A673 (cell line): ENCODE data around the gene VAV2. TPM values are rescaled to one million over a fixed set of nuclear protein-coding genes. Genes with fewer than 3 reads are reported as not detected.

Experiments used
- BruUV-seq: library from RNA; stranded (reverse); fragments of 400-500 nt; replicated peaks from 2 replicates; lab custom pipeline; 2021; lab: Mats Ljungman, UMichigan
- CTCF ChIA-PET: fragments of 300-600 bp; sonication (Branson Sonifier 250); formaldehyde crosslinking; loops from one replicate; lab custom pipeline; 2022; ENCODE audit warnings: antibody characterized with exemption; lab: Charles Lee
- POLR2A ChIA-PET: fragments of 300-600 bp; sonication (Branson Sonifier 250); formaldehyde crosslinking; loops from one replicate; lab custom pipeline; 2022; ENCODE audit warnings: antibody characterized with exemption; ENCODE audit not compliant: low non-redundant PET; lab: Charles Lee
- DNase-seq: peaks from one replicate; pipeline ENCODE4 v3.0.0-alpha.2; 2015; ENCODE audit warnings: low spot score
- H3K27ac ChIP-seq: fragments of 200-600 bp; sonication (generic); 2 replicates; pipeline ENCODE4 v1.5.1; 2016; ENCODE audit warnings: mixed run types, low read depth, mild to moderate bottlenecking, mixed read lengths, antibody characterized with exemption, low read length; ENCODE audit not compliant: poor library complexity, severe bottlenecking
- H3K27me3 ChIP-seq: fragments of 200-600 bp; sonication (generic); replicated peaks from 2 replicates; pipeline ENCODE4 v1.6.1; 2017; ENCODE audit warnings: mixed run types, low read depth, mild to moderate bottlenecking, mixed read lengths, antibody characterized with exemption, low read length; ENCODE audit not compliant: insufficient read depth, poor library complexity
- H3K36me3 ChIP-seq: fragments of 200-600 bp; sonication (generic); 2 replicates; pipeline ENCODE4 v1.6.1; 2016; ENCODE audit warnings: mixed run types, mild to moderate bottlenecking, mixed read lengths, antibody characterized with exemption, low read length; ENCODE audit not compliant: insufficient read depth, poor library complexity, severe bottlenecking
- H3K4me1 ChIP-seq: fragments of 200-600 bp; sonication (generic); 2 replicates; pipeline ENCODE4 v1.6.1; 2017; ENCODE audit warnings: mixed run types, mild to moderate bottlenecking, mixed read lengths, antibody characterized with exemption, low read length; ENCODE audit not compliant: insufficient read depth, poor library complexity, severe bottlenecking
- H3K4me3 ChIP-seq: fragments of 200-600 bp; sonication (generic); 2 replicates; pipeline ENCODE4 v1.5.1; 2016; ENCODE audit warnings: low read depth, mixed run types, mild to moderate bottlenecking, mixed read lengths, low read length; ENCODE audit not compliant: poor library complexity, severe bottlenecking
- H3K9me3 ChIP-seq: fragments of 200-600 bp; sonication (generic); 2 replicates; pipeline ENCODE4 v1.6.1; 2016; ENCODE audit warnings: mixed run types, low read depth, mild to moderate bottlenecking, mixed read lengths, antibody characterized with exemption, low read length; ENCODE audit not compliant: poor library complexity, severe bottlenecking
- EZH2 ChIP-seq: fragments of 200-600 bp; sonication (generic); IDR thresholded peaks from 2 replicates; pipeline ENCODE4 v1.6.1; 2017; ENCODE audit warnings: borderline replicate concordance, low read depth, mild to moderate bottlenecking, mixed read lengths, antibody characterized with exemption, low read length; ENCODE audit not compliant: poor library complexity, severe bottlenecking
- intact Hi-C: fragments of 100-400 bp; cut with micrococcal nuclease; formaldehyde crosslinking; loops from one replicate; pipeline ENCODE4 v1.10.0; 2022; ENCODE audit not compliant: unreplicated experiment
- total RNA-seq: library from RNA; stranded (reverse); gene quantifications from 2 replicates; pipeline ENCODE4 v1.2.3, GENCODE V29; 2021
- TF ChIP-seq, protein P1 (sequence below): fragments of 300-800, 200-600 bp; sonication (generic); conservative IDR thresholded peaks from 2 replicates; pipeline ENCODE4 v1.5.1; 2017; ENCODE audit warnings: low read depth, mild to moderate bottlenecking, antibody characterized with exemption, low read length, moderate library complexity, mixed read lengths

Gene VAV2
- total RNA-seq, 1 experiment from 2014 or later = 16.4 TPM

- Histone ChIP-seq H3K27ac (no peak overlapping the region), H3K4me3 (no peak overlapping the region), H3K36me3 (no peaks in the 10 kb centered on the region), H3K4me1 (peaks cover 2% of the 10 kb centered on the region), H3K27me3 (no peaks in the 10 kb centered on the region), H3K9me3 (no peaks in the 10 kb centered on the region)
- POLR2A ChIA-PET = no interaction called here
- intact Hi-C loops = loop anchor here (1.0 kb wide), 1 partner anchor 212 kb away; no protein-coding TSS in a partner anchor
- BruUV-seq = no TSS peak
- DNase-seq = peak; percentile 78
- CTCF ChIA-PET = interaction anchor here (0.6 to 5.5 kb wide), 6 partner anchors 8 to 243 kb away, joined by 3 to 54 read pairs (median 4); partner anchors contain the start of gene BRD3OS
- TF ChIP-seq, protein P1, sequence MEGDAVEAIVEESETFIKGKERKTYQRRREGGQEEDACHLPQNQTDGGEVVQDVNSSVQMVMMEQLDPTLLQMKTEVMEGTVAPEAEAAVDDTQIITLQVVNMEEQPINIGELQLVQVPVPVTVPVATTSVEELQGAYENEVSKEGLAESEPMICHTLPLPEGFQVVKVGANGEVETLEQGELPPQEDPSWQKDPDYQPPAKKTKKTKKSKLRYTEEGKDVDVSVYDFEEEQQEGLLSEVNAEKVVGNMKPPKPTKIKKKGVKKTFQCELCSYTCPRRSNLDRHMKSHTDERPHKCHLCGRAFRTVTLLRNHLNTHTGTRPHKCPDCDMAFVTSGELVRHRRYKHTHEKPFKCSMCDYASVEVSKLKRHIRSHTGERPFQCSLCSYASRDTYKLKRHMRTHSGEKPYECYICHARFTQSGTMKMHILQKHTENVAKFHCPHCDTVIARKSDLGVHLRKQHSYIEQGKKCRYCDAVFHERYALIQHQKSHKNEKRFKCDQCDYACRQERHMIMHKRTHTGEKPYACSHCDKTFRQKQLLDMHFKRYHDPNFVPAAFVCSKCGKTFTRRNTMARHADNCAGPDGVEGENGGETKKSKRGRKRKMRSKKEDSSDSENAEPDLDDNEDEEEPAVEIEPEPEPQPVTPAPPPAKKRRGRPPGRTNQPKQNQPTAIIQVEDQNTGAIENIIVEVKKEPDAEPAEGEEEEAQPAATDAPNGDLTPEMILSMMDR = peak; percentile 94
- no peak for TF ChIP-seq EZH2
Observed at GRCh38 chr9:133782157-133783130, 209.7 kb downstream of the VAV2 start.

DNA sequence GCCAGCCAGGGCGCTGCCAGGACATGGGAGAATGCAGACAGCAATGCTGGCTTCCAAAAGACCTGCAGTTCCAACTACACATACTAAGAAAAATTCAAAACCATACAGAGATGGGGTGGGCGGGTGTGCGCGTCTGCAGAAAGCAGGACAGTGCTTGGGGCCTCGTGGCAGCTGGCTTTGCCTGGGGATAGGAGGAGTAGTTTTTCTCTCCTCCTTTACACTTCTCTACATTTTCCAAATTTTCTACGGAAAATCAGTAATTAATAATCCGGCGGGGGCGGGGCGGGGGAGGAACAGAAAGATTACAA lies 210.3 kb downstream of the VAV2 start:
- Histone ChIP-seq H3K27me3 (no peaks in the 10 kb centered on the region), H3K4me1 (no peaks in the 10 kb centered on the region), H3K4me3 (no peak overlapping the region), H3K36me3 (no peaks in the 10 kb centered on the region), H3K9me3 (no peaks in the 10 kb centered on the region), H3K27ac (no peak overlapping the region)
- CTCF ChIA-PET = interaction anchor here (0.6 to 5.5 kb wide), 4 partner anchors 9 to 212 kb away, joined by 3 to 54 read pairs (median 4); no protein-coding TSS in a partner anchor
- intact Hi-C loops = loop anchor here (1.0 kb wide), 1 partner anchor 213 kb away; no protein-coding TSS in a partner anchor
- TF ChIP-seq, protein P1 = no peak
- TF ChIP-seq EZH2 = no peak
- POLR2A ChIA-PET = no interaction called here
- BruUV-seq = no TSS peak
- no peak for DNase-seq

DNA sequence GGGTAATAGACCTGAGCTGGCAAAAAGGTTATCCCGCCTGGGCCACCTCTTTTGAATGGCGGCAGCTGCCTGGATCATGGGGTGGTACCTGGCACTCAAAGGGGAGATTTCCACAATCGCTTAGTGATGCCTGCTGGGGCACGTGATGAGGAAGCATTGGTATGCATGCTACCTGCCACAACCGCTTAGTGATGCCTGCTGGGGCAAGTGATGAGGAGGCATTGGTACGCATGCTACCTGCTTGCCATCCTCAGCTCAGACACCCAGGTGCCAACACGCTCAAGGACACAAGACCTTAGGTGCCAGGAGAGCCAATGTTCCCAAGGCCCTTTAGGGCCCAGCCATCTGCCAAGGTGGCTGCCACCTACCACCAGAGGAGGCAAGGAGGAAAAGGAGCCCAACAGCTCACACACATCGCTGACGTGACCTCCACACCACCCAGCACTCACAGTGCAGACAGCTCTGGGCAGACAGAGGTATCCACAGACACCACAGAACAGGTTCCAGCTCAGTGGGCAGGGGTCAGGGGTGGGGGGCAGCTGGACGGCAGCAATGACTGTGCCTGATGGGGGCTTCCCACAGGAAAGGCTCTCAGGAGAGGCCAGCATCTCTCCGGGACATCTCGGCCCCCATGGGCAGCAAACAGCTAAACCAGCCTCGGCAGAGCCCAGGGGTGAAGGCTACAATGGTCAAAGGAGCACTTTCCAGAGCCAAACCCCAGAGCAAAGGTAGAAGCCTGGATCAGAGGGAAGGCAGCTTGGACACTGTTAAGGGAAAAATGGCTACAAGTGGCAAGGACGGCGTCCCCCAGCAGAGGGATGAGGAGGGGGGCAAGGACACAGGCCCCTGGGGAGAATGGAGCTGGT lies 210.9 kb downstream of the VAV2 start:
- Histone ChIP-seq H3K4me3 (no peak overlapping the region), H3K4me1 (no peaks in the 10 kb centered on the region), H3K27me3 (no peaks in the 10 kb centered on the region), H3K9me3 (no peaks in the 10 kb centered on the region), H3K27ac (no peak overlapping the region), H3K36me3 (no peaks in the 10 kb centered on the region)
- intact Hi-C loops = no loop called here
- CTCF ChIA-PET = interaction anchor here (0.6 to 5.5 kb wide), 2 partner anchors 34 to 213 kb away, joined by 3 to 54 read pairs; no protein-coding TSS in a partner anchor
- no peak for DNase-seq
- no peak for TF ChIP-seq EZH2
- TF ChIP-seq, protein P1 = no peak
- POLR2A ChIA-PET = no interaction called here
- BruUV-seq = no TSS peak
